K562 (cell line): ENCODE results near the gene MYO16. TPM values are rescaled to one million over a fixed set of nuclear protein-coding genes. Genes with fewer than 3 reads are reported as not detected.

Source experiments
- MEF2D ChIP-seq: conservative IDR thresholded peaks from 2 replicates; pipeline ENCODE4 v1.6.1; 2016; ENCODE audit warnings: low read depth, missing genetic modification characterization, missing compliant biosample characterization
- SAFB ChIP-seq: fragments of 200-400 bp; formaldehyde crosslinking; IDR thresholded peaks from 2 replicates; pipeline ENCODE4 v1.6.1; 2017; ENCODE audit warnings: low read depth, low read length, borderline replicate concordance
- polyA plus RNA-seq, 8 experiments: library from polyadenylated mRNA; depleted of rRNA in 4 of 8; stranded (reverse) in 5 of 8; unstranded in 3 of 8; fragments of >200 nt; fragmentation: Nextera tagmentation in 2 of 8; fragmentation: Illumina TruSeq in 1 of 8; extraction: Ambion mirVana in 2 of 8; extraction: Trizol in 1 of 8; gene quantifications; 2 replicates each; pipeline versions ENCODE4 v1.2.1 to v1.2.3, GENCODE V29; 2011 to 2014; ENCODE audit warnings: inconsistent platforms in 1 of 8, missing spikeins in 1 of 8
- total RNA-seq, 7 experiments: library from RNA; depleted of rRNA in 6 of 7; stranded (reverse); fragments of >200 nt in 6 of 7; fragmentation: Illumina TruSeq in 2 of 7; extraction: Trizol in 2 of 7; gene quantifications; 2 replicates each; pipeline versions ENCODE4 v1.2.1 to v1.2.3, GENCODE V29; 2011 to 2021; ENCODE audit warnings: low replicate concordance in 1 of 7
- TF ChIP-seq, protein P1 (sequence below): IDR thresholded peaks from 3 replicates; pipeline ENCODE4 v1.6.1; 2011; ENCODE audit warnings: borderline replicate concordance, mild to moderate bottlenecking, moderate library complexity; ENCODE audit not compliant: insufficient read length; ENCODE audit errors: extremely low read depth
- TF ChIP-seq, protein P2 (sequence below): fragments of 250-450 bp; sonication (Bioruptor Pico); IDR thresholded peaks from 2 replicates; pipeline ENCODE4 v1.5.0; 2021; ENCODE audit warnings: mild to moderate bottlenecking, moderate library complexity

Gene MYO16
- total and polyA plus RNA-seq, 9 of the 15 experiments (the other 6 are each of a cell fraction or from before 2014, with no cell fraction given): 4.3 to 45.7 (median 12.1) TPM

DNA sequence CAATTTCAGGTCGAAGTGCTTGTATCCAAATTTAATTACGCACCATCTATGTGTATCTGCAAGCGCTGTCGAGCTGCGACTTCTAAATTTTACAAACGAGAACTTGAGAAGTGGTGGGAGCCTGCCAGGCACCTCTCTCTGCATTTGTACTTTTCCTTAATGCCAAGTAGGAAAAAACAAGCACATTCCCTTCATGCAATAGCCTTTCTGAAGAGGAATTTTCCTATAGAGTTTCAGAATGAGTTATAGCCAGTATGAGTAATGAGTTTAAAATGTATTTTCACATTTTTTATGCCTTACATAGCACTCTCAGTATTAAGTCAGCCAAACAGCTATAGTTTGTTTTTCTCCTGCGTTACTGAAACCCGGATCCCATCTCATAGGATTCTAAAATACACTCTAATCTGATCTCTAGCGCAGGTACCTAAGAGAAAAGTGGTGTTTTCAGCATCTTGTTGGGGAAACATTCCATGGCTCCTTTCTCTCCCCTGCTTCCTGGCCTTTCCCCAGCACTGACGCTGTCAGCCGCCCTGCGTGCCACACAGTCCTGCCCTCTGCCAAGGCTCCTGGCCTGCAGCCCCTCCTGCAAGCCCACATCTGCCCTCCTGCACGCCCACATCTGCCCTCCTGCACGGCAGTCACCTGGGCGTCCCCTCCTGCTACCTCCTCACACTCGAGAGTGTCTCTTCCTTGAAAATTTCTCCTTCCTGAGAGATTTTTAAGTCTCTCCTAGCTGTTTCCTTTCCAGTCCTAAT lies 526.9 kb downstream of the MYO16 start (continued):
- TF ChIP-seq, protein P1, sequence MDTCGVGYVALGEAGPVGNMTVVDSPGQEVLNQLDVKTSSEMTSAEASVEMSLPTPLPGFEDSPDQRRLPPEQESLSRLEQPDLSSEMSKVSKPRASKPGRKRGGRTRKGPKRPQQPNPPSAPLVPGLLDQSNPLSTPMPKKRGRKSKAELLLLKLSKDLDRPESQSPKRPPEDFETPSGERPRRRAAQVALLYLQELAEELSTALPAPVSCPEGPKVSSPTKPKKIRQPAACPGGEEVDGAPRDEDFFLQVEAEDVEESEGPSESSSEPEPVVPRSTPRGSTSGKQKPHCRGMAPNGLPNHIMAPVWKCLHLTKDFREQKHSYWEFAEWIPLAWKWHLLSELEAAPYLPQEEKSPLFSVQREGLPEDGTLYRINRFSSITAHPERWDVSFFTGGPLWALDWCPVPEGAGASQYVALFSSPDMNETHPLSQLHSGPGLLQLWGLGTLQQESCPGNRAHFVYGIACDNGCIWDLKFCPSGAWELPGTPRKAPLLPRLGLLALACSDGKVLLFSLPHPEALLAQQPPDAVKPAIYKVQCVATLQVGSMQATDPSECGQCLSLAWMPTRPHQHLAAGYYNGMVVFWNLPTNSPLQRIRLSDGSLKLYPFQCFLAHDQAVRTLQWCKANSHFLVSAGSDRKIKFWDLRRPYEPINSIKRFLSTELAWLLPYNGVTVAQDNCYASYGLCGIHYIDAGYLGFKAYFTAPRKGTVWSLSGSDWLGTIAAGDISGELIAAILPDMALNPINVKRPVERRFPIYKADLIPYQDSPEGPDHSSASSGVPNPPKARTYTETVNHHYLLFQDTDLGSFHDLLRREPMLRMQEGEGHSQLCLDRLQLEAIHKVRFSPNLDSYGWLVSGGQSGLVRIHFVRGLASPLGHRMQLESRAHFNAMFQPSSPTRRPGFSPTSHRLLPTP: no peak
- TF ChIP-seq MEF2D (no peak), SAFB (no peak)
- TF ChIP-seq, protein P2, sequence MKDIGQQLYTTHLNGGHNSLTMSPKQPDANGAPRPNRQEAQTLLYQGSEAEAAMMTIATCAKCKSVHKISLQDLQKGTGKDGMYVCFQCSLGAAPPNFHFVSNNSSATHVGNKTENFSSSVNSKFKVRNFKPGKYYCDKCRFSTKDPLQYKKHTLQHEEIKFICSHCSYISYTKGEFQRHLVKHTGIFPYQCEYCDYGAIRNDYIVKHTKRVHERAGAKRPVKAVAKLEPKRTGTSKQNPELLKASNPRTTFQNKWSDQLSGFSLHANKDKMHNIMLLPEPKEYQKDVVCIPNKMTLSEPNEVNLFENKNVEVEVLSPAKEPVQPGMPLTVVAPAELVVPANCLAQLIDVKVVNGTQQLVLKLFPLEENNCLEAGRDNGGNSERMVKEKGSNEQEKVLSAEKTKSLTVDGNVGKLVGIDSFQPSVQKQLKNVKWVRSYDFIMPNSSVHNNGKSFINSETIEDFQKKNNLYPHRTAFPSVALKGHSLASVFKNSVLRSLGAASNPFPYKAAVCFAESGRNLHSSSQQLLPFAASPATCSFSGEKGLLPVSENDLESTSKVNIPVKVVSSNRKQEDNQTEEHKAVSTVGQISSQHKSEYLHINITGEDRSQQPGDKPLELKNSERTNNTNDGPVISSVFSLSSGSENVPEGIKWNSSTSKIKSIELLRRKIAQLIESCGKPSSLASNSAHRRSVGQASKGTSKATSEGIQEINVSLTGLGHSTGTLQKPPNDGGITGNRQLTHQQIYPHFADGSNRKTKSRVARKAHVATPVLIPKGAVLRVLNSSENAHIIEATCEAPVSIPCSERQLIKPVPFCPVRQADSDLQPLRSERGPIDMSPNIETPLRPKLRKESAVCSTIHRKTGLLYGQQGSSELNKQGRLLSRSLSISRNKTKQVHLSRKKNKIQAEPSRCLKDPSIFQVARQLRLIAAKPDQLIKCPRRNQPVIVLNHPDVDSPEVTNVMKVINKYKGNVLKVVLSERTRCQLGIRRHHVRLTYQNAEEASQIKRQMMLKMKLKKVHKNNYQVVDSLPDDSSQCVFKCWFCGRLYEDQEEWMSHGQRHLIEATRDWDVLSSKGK (CRISPR knock-in tag): no peak
